22Rv1 (cell line): Measurements from ENCODE around the gene KLRF2.

ENCODE experiments used
- H3K27ac ChIP-seq: fragments of 450-650 bp; 2 replicates; pipeline ENCODE4 v1.5.1; 2017
- CTCF ChIP-seq: fragments of 450-650 bp; IDR thresholded peaks from 2 replicates; pipeline ENCODE4 v1.5.1; 2017; ENCODE audit warnings: mild to moderate bottlenecking
- ZFX ChIP-seq: fragments of 450-650 bp; IDR thresholded peaks from 2 replicates; pipeline ENCODE4 v1.6.1; 2017; ENCODE audit warnings: antibody characterized with exemption, borderline replicate concordance

The KLRF2 gene

GRCh38 chr12:9856894-9857293 lies 24.4 kb upstream of the KLRF2 start:
- TF ChIP-seq ZFX (no peak), CTCF (no peak)
- no peak overlapping the region for H3K27ac ChIP-seq

GRCh38 chr12:9858135-9858534 lies 23.2 kb upstream of the KLRF2 start:
- no peak for TF ChIP-seq ZFX
- no peak for TF ChIP-seq CTCF
- no peak overlapping the region for H3K27ac ChIP-seq

GRCh38 chr12:9864913-9865675 lies 16.2 kb upstream of the KLRF2 start:
- H3K27ac ChIP-seq = no peak overlapping the region
- TF ChIP-seq ZFX (no peak), CTCF (no peak)

- TF ChIP-seq CTCF = no peak
- TF ChIP-seq ZFX = no peak
- H3K27ac ChIP-seq = no peak overlapping the region
These were observed 14.4 kb upstream of the KLRF2 start for GRCh38 chr12:9866860-9867269.

GRCh38 chr12:9867531-9867930 lies 13.8 kb upstream of the KLRF2 start:
- H3K27ac ChIP-seq = no peak overlapping the region
- TF ChIP-seq ZFX = no peak
- no peak for TF ChIP-seq CTCF

- TF ChIP-seq ZFX = no peak
- no peak for TF ChIP-seq CTCF
- no peak overlapping the region for H3K27ac ChIP-seq
These were observed 12.9 kb upstream of the KLRF2 start for GRCh38 chr12:9868311-9868801.

- TF ChIP-seq ZFX = no peak
- no peak for TF ChIP-seq CTCF
- H3K27ac ChIP-seq = no peak overlapping the region
These were observed 12.4 kb upstream of the KLRF2 start for GRCh38 chr12:9868951-9869306.
